NCI-H69 (cell line): ENCODE data around the gene STK16.
"Not testable (repeated sequence)": the region's sequence is repeated elsewhere in the genome, so short reads cannot be mapped to it uniquely, and the experiment has no call there.

ENCODE experiments used
- DNase-seq: peaks from one replicate; lab custom pipeline; 2025; lab: John Stamatoyannopoulos, UW

The STK16 gene, protein sequence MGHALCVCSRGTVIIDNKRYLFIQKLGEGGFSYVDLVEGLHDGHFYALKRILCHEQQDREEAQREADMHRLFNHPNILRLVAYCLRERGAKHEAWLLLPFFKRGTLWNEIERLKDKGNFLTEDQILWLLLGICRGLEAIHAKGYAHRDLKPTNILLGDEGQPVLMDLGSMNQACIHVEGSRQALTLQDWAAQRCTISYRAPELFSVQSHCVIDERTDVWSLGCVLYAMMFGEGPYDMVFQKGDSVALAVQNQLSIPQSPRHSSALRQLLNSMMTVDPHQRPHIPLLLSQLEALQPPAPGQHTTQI

DNA sequence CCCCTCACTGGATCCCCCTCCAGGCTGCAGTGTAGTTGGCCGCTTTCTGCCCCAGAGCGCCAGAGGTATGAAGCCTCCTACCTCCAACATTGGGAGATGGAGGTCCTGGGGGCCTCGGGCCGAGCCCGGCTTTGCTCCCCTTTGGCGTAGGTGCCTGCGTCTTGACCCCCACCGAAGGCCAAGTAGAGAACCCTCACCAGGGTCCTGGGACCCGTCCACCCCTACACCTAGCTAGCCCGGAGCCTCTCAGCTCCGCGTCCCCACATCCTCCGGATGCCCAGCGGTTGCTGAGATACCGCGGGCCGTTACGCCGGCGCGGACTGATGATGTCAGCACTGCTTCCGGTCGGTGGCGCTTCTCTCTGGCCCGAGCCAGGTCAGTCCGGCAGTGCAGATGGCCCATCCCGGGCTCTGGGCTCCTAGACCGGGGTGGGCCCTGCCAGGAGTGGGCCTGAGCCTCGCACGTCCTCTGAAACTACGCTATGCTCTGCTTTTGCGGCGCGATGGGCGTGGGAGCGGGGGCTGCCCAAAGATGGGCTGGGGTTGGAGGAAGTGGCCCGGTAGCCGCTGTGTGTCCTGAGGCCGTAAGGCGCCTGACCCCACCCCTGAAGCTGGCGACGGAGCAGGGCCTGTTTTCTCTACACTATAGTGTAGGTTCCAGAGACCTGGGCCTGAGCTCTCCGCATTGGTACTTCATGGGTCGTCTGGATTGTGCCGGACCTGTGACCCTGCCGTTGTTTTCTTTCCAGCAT is at the start of gene STK16, which contains the start of gene GLB1L:
STK16 (plus strand) TSS at position 332 of the 751 bp plus-strand sequence. CDS start 521 bp downstream, outside the sequence.
GLB1L (minus strand) TSS at position 297 of the 751 bp plus-strand sequence. CDS start 1,871 bp downstream, outside the sequence.
- DNase-seq = peak; percentile 89

- no peak for DNase-seq
These were observed 47.9 kb upstream of the STK16 start for GRCh38 chr2:219197388-219197787.

- no peak for DNase-seq
These were observed 46.3 kb upstream of the STK16 start for GRCh38 chr2:219198974-219199373.

DNA sequence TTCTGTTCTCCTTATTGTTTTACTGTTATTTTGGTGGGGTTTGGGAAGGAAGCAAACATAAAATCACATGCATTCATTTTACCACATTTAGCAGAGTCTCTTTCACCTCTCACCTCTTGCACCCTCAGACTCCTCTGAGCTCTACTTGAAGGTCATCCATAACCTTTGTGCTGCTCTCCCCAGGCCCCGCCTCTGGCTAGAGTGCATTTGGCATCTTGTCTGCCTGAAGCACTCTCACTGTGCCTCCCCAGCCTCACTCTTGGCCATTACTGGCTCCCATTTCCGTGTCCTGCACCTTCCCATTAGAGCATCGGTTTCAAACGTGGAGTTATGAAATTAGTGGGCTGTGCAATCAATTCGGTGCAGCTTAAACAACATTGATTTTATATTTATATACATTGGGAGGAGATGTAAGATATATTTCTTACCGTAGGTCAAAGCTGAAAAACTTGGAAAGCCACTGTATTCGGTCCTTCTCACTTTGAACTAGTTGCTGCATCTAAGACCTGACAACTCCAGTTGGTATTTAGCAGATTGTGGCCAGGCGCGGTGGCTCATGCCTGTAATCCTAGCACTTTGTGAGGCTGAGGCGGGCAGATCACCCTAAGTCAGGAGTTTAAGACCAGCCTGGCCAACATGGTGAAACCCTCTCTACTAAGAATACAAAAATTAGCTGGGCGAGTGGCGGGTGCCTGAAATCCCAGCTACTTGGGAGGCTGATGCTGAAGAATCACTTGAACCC is 45.6 kb upstream of the STK16 start:
- no peak for DNase-seq

DNA sequence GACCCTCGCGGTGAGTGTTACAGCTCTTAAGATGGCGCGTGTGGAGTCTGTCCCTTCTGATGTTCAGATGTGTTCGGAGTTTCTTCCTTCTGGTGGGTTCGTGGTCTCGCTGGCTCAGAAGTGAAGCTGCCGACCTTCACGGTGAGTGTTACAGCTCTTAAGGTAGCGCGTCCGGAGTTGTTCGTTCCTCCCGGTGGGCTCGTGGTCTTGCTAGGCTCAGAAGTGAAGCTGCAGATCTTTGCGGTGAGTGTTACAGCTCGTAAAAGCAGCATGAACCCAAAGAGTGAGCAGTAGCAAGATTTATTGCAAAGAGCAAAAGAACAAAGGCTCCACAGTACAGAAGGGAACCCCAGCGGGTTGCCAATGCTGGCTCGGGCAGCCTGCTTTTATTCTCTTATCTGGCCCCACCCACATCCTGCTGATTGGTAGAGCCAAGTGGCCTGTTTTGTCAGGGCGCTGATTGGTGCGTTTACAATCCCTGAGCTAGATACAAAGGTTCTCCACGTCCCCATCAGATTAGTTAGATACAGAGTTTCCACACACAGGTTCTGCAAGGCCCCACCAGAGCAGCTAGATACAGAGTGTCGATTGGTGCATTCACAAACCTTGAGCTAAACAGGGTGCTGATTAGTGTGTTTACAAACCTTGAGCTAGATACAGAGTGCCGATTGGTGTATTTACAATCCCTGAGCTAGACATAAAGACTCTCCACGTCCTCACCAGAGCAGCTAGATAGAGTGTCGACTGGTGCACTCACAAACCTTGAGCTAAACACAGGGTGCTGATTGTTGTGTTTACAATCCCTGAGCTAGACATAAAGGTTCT is 44.6 kb upstream of the STK16 start:
- DNase-seq = peak; percentile 22

GRCh38 chr2:219201331-219201730 is 43.9 kb upstream of the STK16 start:
- DNase-seq = not testable (repeated sequence)

DNA sequence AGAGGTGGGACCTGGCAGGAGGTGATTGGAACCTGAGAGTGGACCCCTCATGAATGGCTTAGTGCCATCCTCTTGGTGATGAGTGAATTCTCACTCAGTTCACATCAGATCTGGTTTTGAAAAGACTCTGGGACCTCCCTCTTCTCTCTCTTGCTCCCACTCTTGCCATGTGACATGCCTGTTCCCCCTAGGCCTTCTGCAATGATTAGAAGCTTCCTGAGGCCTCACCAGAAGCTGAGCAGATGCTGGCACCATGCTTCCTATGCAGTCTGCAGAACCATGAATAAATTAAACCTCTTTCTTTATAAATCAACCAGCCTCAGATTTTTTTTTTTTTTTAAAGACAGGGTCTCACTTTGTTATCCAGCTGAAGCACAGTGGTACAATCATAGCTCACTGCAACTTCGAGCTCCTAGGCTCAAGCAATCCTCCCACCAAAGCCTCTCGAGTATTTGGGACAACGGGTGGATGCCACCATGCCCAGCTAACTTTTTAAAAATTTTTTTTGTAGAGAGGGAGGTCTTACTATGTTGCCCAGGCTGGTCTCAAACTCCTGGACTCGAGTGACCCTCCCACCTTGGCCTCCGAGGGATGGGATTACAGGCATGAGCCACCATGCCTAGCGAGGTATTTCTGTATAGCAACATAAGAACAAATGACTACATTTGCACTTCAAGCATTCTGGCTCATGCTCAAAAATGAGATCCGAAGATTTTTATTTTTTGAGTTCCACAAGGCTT is 40.7 kb upstream of the STK16 start:
- DNase-seq = no peak

- DNase-seq = no peak
These were observed 40.1 kb upstream of the STK16 start for GRCh38 chr2:219205165-219205538.

DNA sequence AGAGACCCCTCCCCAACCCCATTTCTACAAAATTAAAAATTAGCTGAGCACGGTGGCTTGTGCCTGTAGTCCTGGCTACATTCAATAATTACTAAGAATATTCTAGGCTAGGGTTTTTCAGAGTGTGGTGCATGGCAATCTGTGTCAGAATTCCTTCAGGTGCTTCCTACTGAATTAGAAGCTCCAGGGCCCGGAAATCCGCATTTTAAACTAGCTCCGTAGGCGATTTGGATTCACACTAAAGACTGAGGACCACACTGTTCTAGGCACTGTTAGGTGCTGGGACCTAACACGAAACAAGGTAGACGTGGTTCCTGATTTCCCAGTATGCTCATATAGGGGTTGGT is 39.3 kb upstream of the STK16 start:
- DNase-seq = no peak

DNA sequence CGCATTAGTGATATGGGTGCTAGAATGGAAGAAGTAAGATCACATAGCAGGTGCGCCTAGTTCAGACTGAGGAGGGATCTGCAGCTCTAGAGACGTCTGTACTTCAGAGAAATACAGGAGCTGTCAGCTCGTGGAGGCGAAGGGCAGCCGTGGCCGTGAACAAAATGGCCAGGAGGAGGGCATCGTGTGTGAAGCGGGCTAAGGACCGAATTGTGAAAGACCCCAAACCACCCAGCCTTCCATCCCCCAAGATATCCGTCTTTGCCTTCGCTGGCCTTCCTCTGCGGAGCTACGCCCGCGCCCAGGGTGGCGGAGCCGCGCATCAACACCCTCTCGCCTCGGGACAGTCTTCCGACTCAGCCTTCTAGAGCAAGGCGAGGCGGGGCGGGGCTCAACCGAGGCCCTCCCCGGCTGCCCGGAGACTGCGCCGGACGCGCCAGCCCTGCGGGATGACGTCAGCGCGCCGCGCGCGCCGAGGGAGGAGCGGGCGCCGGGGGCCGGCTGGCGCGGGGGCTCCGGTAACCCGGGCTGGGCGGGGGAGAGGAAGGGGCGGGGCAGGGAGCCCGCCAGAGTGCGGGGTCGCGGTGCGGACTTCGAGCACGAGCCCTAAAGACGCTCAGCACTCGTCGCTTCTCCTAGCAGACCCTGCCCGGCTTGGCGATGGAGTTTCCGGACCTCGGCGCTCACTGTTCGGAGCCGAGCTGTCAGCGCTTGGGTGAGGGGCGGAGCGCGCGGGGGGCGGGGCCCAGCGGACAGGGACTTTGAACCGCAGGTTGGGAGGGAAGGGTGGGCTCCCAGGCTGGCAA is 38.7 kb upstream of the STK16 start, which contains the start of gene ZFAND2B:
ZFAND2B (plus strand) TSS at position 455 of the 806 bp plus-strand sequence; CDS start at position 661, 206 bp downstream.
- peak; percentile 93 for DNase-seq

GRCh38 chr2:219207134-219207883 is 38.0 kb upstream of the STK16 start:
- no peak for DNase-seq

- DNase-seq = peak; percentile 50
These were observed 37.2 kb upstream of the STK16 start for GRCh38 chr2:219207884-219208740.

GRCh38 chr2:219209236-219210195 is 35.8 kb upstream of the STK16 start:
- no peak for DNase-seq

DNA sequence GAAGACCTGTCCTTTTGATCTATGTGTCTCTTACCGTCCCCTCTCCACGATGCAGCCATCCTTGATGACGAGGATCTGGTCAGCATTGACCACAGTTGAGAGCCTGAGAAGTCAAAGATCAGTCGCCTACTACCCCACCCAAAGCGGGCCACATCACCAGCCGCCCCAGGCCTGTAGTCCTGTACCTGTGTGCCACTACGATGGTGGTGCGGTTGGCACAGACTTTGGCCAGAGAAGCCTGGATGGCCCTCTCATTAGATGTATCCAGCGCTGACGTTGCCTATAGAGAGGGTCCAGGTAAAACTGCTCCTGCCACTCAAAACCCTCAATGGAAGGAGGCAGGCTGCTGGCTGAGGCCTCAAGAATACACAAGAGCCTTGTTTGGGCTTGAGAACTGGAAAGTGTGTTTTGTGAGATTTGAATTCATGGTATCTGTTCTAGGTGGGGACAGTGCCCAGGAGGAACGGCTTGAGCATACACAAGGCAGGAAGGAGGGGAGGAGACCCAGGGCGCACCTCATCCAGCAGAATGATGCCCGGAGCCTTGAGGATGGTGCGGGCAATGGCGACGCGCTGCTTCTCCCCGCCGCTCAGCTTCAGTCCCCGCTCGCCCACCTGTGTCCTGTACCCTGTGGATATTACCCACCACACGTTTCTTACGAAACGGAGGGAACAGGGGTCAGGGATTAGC is 34.9 kb upstream of the STK16 start:
- no peak for DNase-seq

DNA sequence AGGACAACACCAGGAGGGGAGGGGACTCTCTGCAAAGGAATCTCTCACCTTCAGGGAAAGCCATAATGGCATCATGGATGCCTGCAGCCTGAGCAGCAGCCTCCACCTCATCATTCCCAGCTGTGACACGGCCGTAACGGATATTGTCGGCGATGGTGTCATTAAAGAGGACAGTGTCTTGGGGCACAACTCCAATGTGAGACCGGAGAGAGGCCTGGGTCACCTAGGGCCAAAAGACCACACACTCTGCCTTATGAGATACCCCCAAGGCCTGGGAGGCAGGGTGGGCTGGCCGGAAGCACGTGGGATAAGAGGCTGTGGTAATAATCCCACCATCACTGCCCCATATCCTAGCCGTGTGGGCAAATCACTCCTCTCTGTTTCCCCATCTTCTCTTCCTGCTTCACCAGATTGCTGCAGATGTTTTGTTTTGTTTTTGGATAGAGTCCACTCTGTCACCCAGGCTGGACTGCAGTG is 34.4 kb upstream of the STK16 start:
- no peak for DNase-seq

GRCh38 chr2:219213026-219213415 is 32.3 kb upstream of the STK16 start:
- no peak for DNase-seq
